ENCODE results near the gene MYB. TPM values are rescaled to one million over a fixed set of nuclear protein-coding genes. Genes with fewer than 3 reads are reported as not detected.

Gene MYB
- total and polyA plus RNA-seq, 2 of the 8 experiments (the other 6 are each of a cell fraction or from before 2014, with no cell fraction given): 4.0 to 7.6 TPM

DNA sequence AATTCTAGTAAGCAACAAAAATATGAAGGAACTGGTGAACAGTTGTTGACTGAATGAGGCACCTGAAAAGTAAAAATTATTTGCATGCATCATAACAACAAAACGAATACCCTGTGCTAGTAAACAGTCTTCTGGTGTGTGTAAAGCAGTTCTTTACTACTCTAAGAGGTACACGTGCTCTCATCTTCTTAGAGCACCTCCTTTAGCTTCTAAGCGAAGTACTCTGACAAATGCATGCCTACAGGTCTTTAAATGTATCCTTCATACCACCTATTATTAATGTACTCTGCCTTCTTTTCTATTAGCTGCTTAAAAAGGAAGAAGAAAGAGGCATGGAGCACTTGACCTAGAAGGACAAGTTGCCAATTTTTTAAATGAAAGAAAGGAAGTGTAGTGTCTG, 32.2 kb upstream of the MYB start:
- no peak overlapping the region for H3K4me3 ChIP-seq (ENCODE audit: extremely low read depth in 1 of 4, insufficient read depth in 2 of 4, low read depth in 3 of 4, low read length in 4 of 4)
- no peak overlapping the region for H2BK120ac ChIP-seq (replicated peaks; ENCODE audit: low read depth, low read length)
- no peak overlapping the region for H3K18ac ChIP-seq (ENCODE audit: extremely low read depth, low read length)
- no peaks in the 10 kb centered on the region for H3K9me3 ChIP-seq (ENCODE audit: insufficient read depth in 2 of 2, low read depth in 1 of 2, low read length in 1 of 2)
- H3K27ac ChIP-seq (ENCODE audit: low read depth, low read length): no peak overlapping the region
- H3K4me1 ChIP-seq (replicated peaks in 1 of 4; ENCODE audit: control insufficient read depth in 3 of 4, insufficient read depth in 4 of 4, low read length in 3 of 4): peaks cover 3 to 7% (median 5%) of the 10 kb centered on the region in 4 experiments; a peak in 4 of 7 replicates
- H3K56ac ChIP-seq (replicated peaks; ENCODE audit: insufficient read length, low read depth, low read length): no peak overlapping the region
- H4K91ac ChIP-seq (replicated peaks; ENCODE audit: insufficient read length, low read length): no peak overlapping the region
- no peak overlapping the region for H3K14ac ChIP-seq (ENCODE audit: insufficient read length)
- H2AFZ ChIP-seq (ENCODE audit: low read length): no peak overlapping the region
- POLR2A ChIA-PET (ENCODE audit: partially characterized antibody): no interaction called here
- no peaks in the 10 kb centered on the region for H3K27me3 ChIP-seq (replicated peaks in 1 of 4; ENCODE audit: control insufficient read depth in 3 of 4, extremely low read depth in 1 of 4, insufficient read depth in 3 of 4, low read length in 3 of 4)
- 93% methylated on average over 3 of the region's 3 CpGs; no CpG with 5 or more reads in 1 of the 2 experiments for WGBS, 2 experiments (ENCODE audit: extremely low coverage in 1 of 2, insufficient coverage in 1 of 2, insufficient read length in 1 of 2, insufficient replicate concordance in 2 of 2, low coverage in 1 of 2, low lambda C conversion rate in 2 of 2, missing lambda C conversion rate in 1 of 2)
- no peak overlapping the region for H3K4ac ChIP-seq (replicated peaks; ENCODE audit: insufficient read length, low read depth, low read length)
- H3K23me2 ChIP-seq (ENCODE audit: low read depth, low read length): no peaks in the 10 kb centered on the region
- no peak overlapping the region for H2BK15ac ChIP-seq (ENCODE audit: low read length)
- H3K36me3 ChIP-seq (ENCODE audit: control insufficient read depth in 2 of 4, insufficient read depth in 4 of 4, low read length in 3 of 4): no peaks in the 10 kb centered on the region
- CTCF ChIA-PET (ENCODE audit: partially characterized antibody): interaction anchor here (1.3 to 1.5 kb wide), 2 partner anchors 9 to 17 kb away, joined by 3 to 5 read pairs; no protein-coding TSS in a partner anchor
- H2AK5ac ChIP-seq (ENCODE audit: low read depth, low read length): no peak overlapping the region
- H3K23ac ChIP-seq (ENCODE audit: insufficient read length): no peak overlapping the region
- H2BK20ac ChIP-seq (ENCODE audit: low read length): no peak overlapping the region
- H3K79me1 ChIP-seq (ENCODE audit: low read depth, low read length): no peaks in the 10 kb centered on the region
- H4K5ac ChIP-seq (ENCODE audit: insufficient read length, low read depth, low read length): no peak overlapping the region
- no peaks in the 10 kb centered on the region for H3K79me2 ChIP-seq (ENCODE audit: control insufficient read depth in 1 of 2, insufficient read depth in 2 of 2, low read length in 2 of 2)
- FAIRE-seq: no peak
- no peak overlapping the region for H2BK5ac ChIP-seq (ENCODE audit: low read depth, low read length)
- H4K8ac ChIP-seq (ENCODE audit: extremely low read depth, insufficient read depth, low read length): no peak overlapping the region
- no peak overlapping the region for H3K4me2 ChIP-seq (ENCODE audit: insufficient read depth in 1 of 2, low read depth in 2 of 2, low read length in 2 of 2)
- no peak overlapping the region for H3K9ac ChIP-seq (replicated peaks in 1 of 4; ENCODE audit: extremely low read depth in 1 of 4, low read depth in 3 of 4, low read length in 3 of 4)
- no peaks in the 10 kb centered on the region for H4K20me1 ChIP-seq (replicated peaks in 1 of 2; ENCODE audit: control insufficient read depth in 1 of 2, insufficient read depth in 2 of 2, low read length in 2 of 2)
- DNase-seq (ENCODE audit: low read depth in 1 of 2, low spot score in 2 of 2): no peak
- no peak for TF ChIP-seq SP4 (IDR thresholded peaks at IDR 0.05; ENCODE audit: low read length)
- no peak for TF ChIP-seq CBX8 (IDR thresholded peaks at IDR 0.05; ENCODE audit: borderline replicate concordance, low read depth, low read length)
- TF ChIP-seq MAFK (IDR thresholded peaks at IDR 0.05; ENCODE audit: low read depth, low read length): no peak
- no peak for TF ChIP-seq HDAC6 (IDR thresholded peaks at IDR 0.05; ENCODE audit: low read depth, low read length)
- no peak for TF ChIP-seq SIRT6 (IDR thresholded peaks at IDR 0.05; ENCODE audit: low read length)
- no peak for TF ChIP-seq EGR1 (IDR thresholded peaks at IDR 0.05; ENCODE audit: borderline replicate concordance, low read depth, low read length)
- no peak for TF ChIP-seq SP2 (IDR thresholded peaks at IDR 0.05; ENCODE audit: low read length)
- no peak overlapping the region for H2BK12ac ChIP-seq (ENCODE audit: low read depth, low read length)

Data from H1 (cell line).